DMS 273 treated with DMSO at 0.1 percent for 48 hours (cell line): ENCODE results near the gene HDAC7.
"Not testable (repeated sequence)": the region's sequence is repeated elsewhere in the genome, so short reads cannot be mapped to it uniquely, and the experiment has no call there.

Experiments
- DNase-seq: peaks from one replicate; lab custom pipeline; 2025; lab: John Stamatoyannopoulos, UW

Gene HDAC7

GRCh38 chr12:47828976-47829482, 9.3 kb upstream of the HDAC7 start:
- no peak for DNase-seq

GRCh38 chr12:47828008-47828975, 8.6 kb upstream of the HDAC7 start:
- no peak for DNase-seq

DNA sequence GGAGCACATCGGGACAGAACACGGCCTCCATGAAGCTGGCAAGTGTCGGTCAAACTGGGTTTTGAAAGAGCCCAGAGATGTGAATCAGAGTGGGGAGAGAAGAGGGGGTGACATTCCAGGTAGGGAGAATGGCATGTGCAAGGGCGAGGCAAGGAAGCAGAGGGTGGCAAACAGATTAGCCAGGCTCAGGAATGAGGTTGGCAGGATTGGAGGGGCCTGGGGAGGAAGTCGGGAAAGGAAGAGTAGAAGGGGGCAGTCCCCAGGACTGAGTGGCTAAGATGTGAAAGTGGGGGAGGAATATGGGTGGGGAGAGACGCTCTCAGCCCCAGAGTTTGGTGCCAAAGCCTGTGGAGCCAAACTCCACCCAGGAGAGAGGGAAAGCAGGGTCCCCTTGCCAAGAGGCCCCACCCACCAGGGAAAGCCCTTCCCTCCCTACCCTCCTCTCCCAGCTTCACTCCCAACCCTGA, 5.5 kb upstream of the HDAC7 start:
- no peak for DNase-seq

DNA sequence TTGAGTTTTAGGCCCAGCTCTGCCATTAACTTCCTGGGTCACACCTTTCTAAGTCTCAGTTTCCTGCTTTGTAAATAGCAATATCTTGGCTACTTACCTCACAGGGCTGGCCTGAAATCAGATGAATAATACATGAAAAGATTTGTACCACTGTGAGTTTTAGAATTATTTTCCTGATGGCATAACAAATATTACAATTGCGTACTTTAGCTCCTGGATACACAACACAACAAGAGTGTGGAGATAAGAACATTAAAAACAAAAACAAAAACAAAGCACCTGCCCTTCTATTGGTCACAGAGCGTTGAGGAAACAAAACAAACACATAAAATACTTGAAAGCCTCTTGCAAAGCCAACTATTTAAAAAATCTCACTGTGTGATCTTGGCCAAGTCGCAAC, 4.9 kb upstream of the HDAC7 start:
- no peak for DNase-seq

GRCh38 chr12:47824198-47824597, 4.5 kb upstream of the HDAC7 start:
- DNase-seq = no peak

- no peak for DNase-seq
Measured at GRCh38 chr12:47823422-47824086, 3.9 kb upstream of the HDAC7 start.

DNA sequence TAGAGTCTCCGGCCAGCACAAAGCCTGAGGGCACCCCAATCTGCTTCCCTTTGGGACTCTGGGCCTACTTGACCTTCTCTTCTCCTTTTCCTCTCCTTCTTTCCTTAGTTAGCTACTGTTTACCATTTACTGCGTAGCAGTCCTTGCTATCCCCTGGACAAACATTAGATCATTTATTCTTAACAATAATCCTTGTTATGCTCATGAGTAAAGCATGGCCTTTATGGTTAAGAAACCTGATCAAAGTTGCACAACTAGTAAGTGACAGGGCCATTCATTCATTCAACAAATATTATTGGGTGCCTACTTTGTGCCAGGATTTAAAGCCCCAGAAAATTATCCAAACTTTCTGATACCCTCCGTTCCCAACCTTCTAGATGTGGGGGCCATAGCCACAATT, 3.2 kb upstream of the HDAC7 start:
- no peak for DNase-seq

- DNase-seq = no peak
Measured at GRCh38 chr12:47822401-47822800, 2.7 kb upstream of the HDAC7 start.

GRCh38 chr12:47821346-47821706, 1.6 kb upstream of the HDAC7 start:
- DNase-seq = no peak

- no peak for DNase-seq
Measured at GRCh38 chr12:47820631-47821345, 1.1 kb upstream of the HDAC7 start.

- DNase-seq = no peak
Measured at GRCh38 chr12:47819138-47819895, 386 bp downstream of the HDAC7 start.

- DNase-seq = no peak
Measured at GRCh38 chr12:47818467-47819137, 1.1 kb downstream of the HDAC7 start.

DNA sequence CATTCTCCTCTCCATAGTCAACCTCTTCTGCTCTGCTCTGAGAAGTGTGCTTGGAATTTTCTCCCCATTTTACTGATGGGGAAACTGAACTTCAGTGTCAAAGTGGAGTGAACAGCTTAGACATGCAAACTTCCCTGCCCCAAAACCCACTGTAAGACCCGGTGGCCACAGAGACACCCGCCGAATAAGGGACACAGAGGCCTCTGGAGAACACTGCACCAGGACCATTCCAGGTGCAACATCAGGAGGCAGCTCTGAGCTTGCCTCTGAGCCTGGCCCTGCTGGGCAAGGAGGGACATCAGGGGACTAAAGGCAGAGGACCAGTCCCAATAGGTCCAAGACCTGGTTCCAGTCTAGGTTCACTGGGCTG, 1.7 kb downstream of the HDAC7 start:
- DNase-seq = no peak

DNA sequence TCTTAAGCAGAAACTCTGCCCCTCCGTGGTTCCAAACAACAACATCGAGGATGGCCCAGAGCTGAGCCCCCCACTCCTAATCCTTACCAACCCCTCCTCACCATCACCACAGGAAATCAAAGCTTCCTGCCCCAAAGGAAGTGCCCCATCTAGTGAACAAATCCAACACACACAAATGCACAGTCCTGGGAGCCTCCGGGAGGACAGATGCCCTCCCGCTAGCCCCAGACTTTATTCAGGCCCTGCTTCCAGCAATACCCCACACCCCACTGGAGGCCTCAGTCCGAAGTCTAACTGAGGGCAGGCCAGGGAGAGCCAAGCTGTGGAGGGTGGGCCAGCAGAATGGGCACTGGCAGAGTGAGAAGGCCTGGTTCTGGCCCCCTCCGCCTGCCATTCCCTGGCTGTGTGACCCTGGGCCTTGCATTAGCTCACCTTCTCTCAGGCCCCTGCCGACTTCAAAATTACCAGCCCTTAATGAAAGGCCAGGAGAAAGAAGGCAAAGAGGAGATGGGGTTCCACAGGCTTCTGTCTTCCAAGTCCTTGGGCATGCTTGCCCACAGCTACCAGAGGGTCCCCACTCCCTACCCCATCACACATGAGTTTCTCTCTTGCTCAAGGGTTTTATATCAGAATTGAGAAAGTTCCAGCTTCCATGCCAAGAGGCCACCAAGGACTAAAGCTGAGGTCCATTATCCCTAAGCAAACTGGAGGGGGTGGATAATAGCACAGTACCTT, 2.3 kb downstream of the HDAC7 start:
- DNase-seq = no peak

DNA sequence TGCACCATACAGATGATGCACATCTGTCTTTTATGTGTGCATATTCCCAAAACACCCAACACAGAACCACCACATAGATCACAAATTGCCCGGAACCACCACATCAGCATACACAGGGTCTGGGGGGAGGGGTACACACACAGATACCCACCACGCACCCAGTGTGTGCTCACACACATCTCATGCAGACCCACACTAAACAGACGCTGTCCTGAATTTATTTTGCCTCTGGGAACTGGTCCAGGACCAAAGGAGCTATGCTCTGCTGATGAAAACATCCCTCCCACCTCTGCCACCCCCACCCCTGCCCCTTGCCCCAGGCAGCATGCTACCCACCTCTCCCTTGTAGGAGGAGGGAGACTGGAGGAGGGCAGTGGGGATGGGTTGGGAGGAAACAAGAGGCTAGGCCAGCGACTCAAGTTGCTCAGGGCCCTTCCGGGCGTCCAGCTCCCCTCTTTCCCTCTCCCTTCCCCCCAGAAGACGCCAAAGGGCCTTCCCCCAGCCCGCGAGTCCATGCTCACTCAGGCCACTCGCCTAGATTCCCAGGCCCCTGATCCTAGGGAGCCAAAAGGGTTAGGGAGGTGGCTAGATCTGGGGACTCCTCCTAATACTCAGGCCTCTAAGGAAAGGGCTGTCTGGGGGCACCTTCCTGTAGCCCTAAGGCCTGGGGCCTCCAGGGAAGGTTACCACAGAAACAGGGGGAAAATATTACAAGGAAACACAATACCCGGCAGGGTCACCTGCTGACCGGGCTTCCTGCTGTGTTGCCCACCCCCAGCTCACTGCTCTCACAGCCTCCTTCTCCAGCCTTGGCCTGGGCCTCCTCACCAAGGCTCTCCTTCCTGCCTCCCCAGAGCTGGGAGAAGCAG, 3.1 kb downstream of the HDAC7 start:
- no peak for DNase-seq

GRCh38 chr12:47815447-47815846, 4.3 kb downstream of the HDAC7 start:
- not testable (repeated sequence) for DNase-seq

DNA sequence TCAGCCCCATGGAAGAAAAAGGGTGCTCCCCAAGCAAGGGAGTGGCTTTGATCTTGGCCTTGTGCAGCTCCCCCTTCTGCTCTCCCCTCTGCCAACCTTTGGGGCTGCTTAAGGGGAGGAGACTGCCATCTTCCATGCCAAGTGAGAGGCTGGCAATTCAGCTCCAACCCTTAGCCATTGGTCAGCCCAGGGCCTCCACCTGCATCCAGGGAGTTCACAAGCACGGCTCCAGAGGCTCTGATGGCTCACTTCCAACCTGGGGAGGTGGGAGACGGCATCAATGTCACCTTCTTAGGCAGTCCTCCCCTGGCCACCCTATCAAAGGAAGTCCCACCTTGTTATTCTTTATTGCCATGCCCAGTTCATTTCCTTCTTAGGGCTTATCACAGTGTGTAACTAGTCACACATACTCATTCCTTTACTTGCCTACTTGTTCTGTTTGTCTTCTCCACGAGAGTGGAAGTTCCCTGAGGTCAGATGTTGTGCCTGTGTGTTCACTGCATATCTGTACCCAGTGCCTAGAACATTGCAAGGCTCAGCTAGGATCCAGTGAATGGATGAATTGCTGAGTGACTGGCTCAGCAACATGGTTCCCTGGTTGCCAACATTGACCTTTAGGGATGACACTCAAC, 5.0 kb downstream of the HDAC7 start:
- no peak for DNase-seq

DNA sequence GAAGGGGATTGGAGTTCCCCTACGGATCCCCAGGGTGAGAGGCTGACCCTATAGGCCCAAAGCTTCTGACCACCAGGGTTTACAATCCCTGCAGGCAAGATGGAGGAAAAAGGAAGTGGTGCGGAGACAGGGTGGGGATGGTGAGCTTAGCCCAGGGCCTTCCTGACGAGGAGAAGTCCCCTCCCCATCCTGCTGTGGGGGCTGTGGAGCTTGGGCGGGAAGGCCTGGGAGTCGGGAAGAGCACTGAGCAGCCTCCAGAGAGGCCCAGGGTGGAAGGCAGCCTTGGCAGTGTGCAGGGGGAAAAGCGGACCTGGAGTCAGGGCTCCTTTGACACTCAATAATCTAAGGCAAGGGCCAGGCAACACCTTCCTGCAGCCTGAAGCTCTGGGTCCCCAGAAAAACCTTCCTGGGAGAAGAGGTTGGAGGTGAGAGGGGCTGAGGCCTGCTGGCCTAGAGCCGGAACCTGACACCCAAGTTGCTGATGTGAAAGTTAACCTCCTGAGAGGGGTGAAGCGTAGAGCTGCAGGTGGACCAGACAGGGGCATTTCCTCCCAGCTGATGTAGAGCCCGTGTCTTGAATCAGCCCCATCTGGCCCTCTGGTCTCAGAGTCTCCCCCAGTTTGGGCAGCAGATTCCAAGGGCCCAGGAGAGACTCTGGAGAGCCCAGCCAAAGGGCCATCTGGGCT, 6.0 kb downstream of the HDAC7 start:
- no peak for DNase-seq
